Transverse colon (tissue), 4 donors: Measurements from ENCODE around the gene LNX2.

Source experiments
- EP300 ChIP-seq: sonication (generic); formaldehyde crosslinking; IDR thresholded peaks from one replicate; pipeline ENCODE4 v1.6.1; 2017; ENCODE audit warnings: antibody characterized with exemption, low read depth
- POLR2A ChIP-seq: fragments of 450-650 bp; IDR thresholded peaks from one replicate; pipeline ENCODE4 v1.6.1; 2016; ENCODE audit warnings: antibody characterized with exemption, mild to moderate bottlenecking, moderate library complexity
- POLR2AphosphoS5 ChIP-seq, 3 donors: sonication (generic); formaldehyde crosslinking; IDR thresholded peaks; one replicate each; pipeline ENCODE4 v1.6.1; 2016; ENCODE audit warnings: antibody characterized with exemption in 3 of 3
- TF ChIP-seq, protein P1 (sequence below), 5 experiments: fragments of 200-600 bp in 3 of 5; fragments of 450-650 bp in 2 of 5; sonication (generic) in 3 of 5; IDR thresholded peaks; 1 replicate in 2 of 5; 2 replicates in 3 of 5; pipeline ENCODE4 v1.5.1; 2016 to 2017; ENCODE audit warnings: antibody characterized with exemption in 5 of 5, inconsistent platforms in 3 of 5, mild to moderate bottlenecking in 2 of 5, moderate library complexity in 1 of 5

DNA sequence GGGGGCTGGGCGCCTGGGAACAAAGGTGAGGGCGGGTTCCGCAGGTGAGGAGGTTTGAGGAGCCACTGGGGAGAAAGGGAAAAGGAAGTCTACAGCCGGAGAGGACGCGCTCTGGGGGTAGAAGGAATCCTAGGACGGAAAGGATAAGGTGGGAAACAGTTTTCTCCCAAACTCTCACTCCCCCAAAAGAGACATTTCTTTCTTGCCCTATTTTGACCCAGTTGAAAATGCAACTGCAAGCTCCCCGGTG lies 712 bp upstream of the LNX2 start:
- TF ChIP-seq, protein P1, sequence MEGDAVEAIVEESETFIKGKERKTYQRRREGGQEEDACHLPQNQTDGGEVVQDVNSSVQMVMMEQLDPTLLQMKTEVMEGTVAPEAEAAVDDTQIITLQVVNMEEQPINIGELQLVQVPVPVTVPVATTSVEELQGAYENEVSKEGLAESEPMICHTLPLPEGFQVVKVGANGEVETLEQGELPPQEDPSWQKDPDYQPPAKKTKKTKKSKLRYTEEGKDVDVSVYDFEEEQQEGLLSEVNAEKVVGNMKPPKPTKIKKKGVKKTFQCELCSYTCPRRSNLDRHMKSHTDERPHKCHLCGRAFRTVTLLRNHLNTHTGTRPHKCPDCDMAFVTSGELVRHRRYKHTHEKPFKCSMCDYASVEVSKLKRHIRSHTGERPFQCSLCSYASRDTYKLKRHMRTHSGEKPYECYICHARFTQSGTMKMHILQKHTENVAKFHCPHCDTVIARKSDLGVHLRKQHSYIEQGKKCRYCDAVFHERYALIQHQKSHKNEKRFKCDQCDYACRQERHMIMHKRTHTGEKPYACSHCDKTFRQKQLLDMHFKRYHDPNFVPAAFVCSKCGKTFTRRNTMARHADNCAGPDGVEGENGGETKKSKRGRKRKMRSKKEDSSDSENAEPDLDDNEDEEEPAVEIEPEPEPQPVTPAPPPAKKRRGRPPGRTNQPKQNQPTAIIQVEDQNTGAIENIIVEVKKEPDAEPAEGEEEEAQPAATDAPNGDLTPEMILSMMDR (IDR thresholded peaks at IDR 0.05), result no peak
- TF ChIP-seq POLR2AphosphoS5 (IDR thresholded peaks at IDR 0.05) (peak in 1 of 3 donors; percentile 55), EP300 (no peak), POLR2A (no peak)
